Measurements from ENCODE around the gene FSTL4. TPM values are rescaled to one million over a fixed set of nuclear protein-coding genes. Genes with fewer than 3 reads are reported as not detected.

Gene FSTL4
- total and polyA plus RNA-seq, 2 of the 13 experiments (the other 11 are each of a cell fraction or from before 2014, with no cell fraction given) = 2.1 to 3.0 TPM

DNA sequence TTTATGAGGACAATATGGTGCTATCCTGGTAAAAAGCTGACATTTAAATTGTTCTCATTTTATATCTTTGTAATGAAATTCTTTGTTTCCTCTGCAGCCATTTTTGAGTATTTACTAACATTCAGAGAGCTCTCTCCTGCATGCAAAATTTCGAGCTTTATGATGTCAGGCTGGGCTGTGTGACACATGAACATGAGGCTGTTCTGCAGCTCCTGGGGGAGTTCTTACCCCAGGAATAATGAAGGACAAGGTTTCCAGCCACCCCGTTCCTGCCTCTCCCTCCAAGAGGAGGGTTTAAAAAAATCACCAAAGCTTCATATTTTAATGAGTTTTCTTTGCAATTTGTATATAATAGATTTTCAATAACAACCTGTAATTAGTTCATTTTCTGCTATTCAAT lies 308.2 kb downstream of the FSTL4 start:
- H3K27ac ChIP-seq (ENCODE audit: extremely low read length, insufficient read depth, low read length) = no peak overlapping the region
- 0% methylated on average over 2 of the region's 2 CpGs for WGBS (ENCODE audit: low lambda C conversion rate)
- BruUV-seq (replicated peaks) = no TSS peak
- CTCF ChIA-PET (ENCODE audit: low intra/inter-chr PET ratio, low total read pairs) = no interaction called here
- POLR2A ChIA-PET = no interaction called here
- no peaks in the 10 kb centered on the region for H3K9me3 ChIP-seq (ENCODE audit: low read length)
- in situ Hi-C loops (cut with HindIII; ENCODE audit: extremely low pct_ligation_motif_present, low pct_unique_long_range_greater_than_20kb) (no loop called here), intact Hi-C loops (cut with micrococcal nuclease; ENCODE audit: unreplicated experiment) (no loop called here)
- no peak overlapping the region for H2AFZ ChIP-seq (ENCODE audit: low read length)
- no peak overlapping the region for H3K4me3 ChIP-seq (replicated peaks in 1 of 3; ENCODE audit: insufficient read depth in 1 of 3, low read depth in 2 of 3, low read length in 3 of 3)
- no peak overlapping the region for H3K9ac ChIP-seq (ENCODE audit: insufficient read depth, low read depth, low read length)
- ATAC-seq = no peak
- no peaks in the 10 kb centered on the region for H3K4me1 ChIP-seq (ENCODE audit: insufficient read depth, low read length)
- no peaks in the 10 kb centered on the region for H4K20me1 ChIP-seq (ENCODE audit: insufficient read depth, low read length)
- no peaks in the 10 kb centered on the region for H3K79me2 ChIP-seq (ENCODE audit: insufficient read depth, low read length)
- no peak for DNase-seq (ENCODE audit: low spot score)
- H3K36me3 ChIP-seq (replicated peaks in 1 of 2; ENCODE audit: control insufficient read depth in 1 of 2, insufficient read depth in 2 of 2, low read length in 2 of 2) = no peaks in the 10 kb centered on the region
- peaks cover 0 to 28% of the 10 kb centered on the region in 2 experiments; a peak in 4 of 5 replicates for H3K27me3 ChIP-seq (ENCODE audit: control insufficient read depth in 1 of 2, insufficient read depth in 2 of 2, low read length in 2 of 2)
- no peak overlapping the region for H3K4me2 ChIP-seq (ENCODE audit: low read depth, low read length)
- FAIRE-seq = no peak
- TF ChIP-seq, protein P1, sequence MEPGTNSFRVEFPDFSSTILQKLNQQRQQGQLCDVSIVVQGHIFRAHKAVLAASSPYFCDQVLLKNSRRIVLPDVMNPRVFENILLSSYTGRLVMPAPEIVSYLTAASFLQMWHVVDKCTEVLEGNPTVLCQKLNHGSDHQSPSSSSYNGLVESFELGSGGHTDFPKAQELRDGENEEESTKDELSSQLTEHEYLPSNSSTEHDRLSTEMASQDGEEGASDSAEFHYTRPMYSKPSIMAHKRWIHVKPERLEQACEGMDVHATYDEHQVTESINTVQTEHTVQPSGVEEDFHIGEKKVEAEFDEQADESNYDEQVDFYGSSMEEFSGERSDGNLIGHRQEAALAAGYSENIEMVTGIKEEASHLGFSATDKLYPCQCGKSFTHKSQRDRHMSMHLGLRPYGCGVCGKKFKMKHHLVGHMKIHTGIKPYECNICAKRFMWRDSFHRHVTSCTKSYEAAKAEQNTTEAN (CRISPR knock-in tag; conservative IDR thresholded peaks at IDR 0.05) = no peak
- TF ChIP-seq, protein P2, sequence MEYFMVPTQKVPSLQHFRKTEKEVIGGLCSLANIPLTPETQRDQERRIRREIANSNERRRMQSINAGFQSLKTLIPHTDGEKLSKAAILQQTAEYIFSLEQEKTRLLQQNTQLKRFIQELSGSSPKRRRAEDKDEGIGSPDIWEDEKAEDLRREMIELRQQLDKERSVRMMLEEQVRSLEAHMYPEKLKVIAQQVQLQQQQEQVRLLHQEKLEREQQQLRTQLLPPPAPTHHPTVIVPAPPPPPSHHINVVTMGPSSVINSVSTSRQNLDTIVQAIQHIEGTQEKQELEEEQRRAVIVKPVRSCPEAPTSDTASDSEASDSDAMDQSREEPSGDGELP (IDR thresholded peaks at IDR 0.05; ENCODE audit: borderline replicate concordance, low read depth) = no peak
- TF ChIP-seq, protein P3, sequence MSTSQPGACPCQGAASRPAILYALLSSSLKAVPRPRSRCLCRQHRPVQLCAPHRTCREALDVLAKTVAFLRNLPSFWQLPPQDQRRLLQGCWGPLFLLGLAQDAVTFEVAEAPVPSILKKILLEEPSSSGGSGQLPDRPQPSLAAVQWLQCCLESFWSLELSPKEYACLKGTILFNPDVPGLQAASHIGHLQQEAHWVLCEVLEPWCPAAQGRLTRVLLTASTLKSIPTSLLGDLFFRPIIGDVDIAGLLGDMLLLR (CRISPR knock-in tag; IDR thresholded peaks at IDR 0.05) = no peak
- TF ChIP-seq HDAC6 (IDR thresholded peaks at IDR 0.05; ENCODE audit: low read depth, low read length) (no peak), FOSL2 (CRISPR knock-in tag; IDR thresholded peaks at IDR 0.05) (no peak), ZNF34 (CRISPR knock-in tag; IDR thresholded peaks at IDR 0.05; ENCODE audit: borderline replicate concordance) (no peak), NRL (CRISPR knock-in tag; IDR thresholded peaks at IDR 0.05; ENCODE audit: borderline replicate concordance) (no peak), ZNF333 (CRISPR knock-in tag; IDR thresholded peaks at IDR 0.05; ENCODE audit: borderline replicate concordance) (no peak), ZNF30 (CRISPR knock-in tag; IDR thresholded peaks at IDR 0.05) (no peak), ZNF703 (CRISPR knock-in tag; IDR thresholded peaks at IDR 0.05; ENCODE audit: borderline replicate concordance) (no peak), ISX (CRISPR knock-in tag; conservative IDR thresholded peaks at IDR 0.05) (no peak)
- TF ChIP-seq, protein P4, sequence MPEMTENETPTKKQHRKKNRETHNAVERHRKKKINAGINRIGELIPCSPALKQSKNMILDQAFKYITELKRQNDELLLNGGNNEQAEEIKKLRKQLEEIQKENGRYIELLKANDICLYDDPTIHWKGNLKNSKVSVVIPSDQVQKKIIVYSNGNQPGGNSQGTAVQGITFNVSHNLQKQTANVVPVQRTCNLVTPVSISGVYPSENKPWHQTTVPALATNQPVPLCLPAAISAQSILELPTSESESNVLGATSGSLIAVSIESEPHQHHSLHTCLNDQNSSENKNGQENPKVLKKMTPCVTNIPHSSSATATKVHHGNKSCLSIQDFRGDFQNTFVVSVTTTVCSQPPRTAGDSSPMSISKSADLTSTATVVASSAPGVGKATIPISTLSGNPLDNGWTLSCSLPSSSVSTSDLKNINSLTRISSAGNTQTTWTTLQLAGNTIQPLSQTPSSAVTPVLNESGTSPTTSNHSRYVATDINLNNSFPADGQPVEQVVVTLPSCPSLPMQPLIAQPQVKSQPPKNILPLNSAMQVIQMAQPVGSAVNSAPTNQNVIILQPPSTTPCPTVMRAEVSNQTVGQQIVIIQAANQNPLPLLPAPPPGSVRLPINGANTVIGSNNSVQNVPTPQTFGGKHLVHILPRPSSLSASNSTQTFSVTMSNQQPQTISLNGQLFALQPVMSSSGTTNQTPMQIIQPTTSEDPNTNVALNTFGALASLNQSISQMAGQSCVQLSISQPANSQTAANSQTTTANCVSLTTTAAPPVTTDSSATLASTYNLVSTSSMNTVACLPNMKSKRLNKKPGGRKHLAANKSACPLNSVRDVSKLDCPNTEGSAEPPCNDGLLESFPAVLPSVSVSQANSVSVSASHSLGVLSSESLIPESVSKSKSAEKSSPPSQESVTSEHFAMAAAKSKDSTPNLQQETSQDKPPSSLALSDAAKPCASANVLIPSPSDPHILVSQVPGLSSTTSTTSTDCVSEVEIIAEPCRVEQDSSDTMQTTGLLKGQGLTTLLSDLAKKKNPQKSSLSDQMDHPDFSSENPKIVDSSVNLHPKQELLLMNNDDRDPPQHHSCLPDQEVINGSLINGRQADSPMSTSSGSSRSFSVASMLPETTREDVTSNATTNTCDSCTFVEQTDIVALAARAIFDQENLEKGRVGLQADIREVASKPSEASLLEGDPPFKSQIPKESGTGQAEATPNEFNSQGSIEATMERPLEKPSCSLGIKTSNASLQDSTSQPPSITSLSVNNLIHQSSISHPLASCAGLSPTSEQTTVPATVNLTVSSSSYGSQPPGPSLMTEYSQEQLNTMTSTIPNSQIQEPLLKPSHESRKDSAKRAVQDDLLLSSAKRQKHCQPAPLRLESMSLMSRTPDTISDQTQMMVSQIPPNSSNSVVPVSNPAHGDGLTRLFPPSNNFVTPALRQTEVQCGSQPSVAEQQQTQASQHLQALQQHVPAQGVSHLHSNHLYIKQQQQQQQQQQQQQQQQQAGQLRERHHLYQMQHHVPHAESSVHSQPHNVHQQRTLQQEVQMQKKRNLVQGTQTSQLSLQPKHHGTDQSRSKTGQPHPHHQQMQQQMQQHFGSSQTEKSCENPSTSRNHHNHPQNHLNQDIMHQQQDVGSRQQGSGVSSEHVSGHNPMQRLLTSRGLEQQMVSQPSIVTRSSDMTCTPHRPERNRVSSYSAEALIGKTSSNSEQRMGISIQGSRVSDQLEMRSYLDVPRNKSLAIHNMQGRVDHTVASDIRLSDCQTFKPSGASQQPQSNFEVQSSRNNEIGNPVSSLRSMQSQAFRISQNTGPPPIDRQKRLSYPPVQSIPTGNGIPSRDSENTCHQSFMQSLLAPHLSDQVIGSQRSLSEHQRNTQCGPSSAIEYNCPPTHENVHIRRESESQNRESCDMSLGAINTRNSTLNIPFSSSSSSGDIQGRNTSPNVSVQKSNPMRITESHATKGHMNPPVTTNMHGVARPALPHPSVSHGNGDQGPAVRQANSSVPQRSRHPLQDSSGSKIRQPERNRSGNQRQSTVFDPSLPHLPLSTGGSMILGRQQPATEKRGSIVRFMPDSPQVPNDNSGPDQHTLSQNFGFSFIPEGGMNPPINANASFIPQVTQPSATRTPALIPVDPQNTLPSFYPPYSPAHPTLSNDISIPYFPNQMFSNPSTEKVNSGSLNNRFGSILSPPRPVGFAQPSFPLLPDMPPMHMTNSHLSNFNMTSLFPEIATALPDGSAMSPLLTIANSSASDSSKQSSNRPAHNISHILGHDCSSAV (CRISPR knock-in tag; IDR thresholded peaks at IDR 0.05; ENCODE audit: borderline replicate concordance) = no peak
- TF ChIP-seq, protein P5, sequence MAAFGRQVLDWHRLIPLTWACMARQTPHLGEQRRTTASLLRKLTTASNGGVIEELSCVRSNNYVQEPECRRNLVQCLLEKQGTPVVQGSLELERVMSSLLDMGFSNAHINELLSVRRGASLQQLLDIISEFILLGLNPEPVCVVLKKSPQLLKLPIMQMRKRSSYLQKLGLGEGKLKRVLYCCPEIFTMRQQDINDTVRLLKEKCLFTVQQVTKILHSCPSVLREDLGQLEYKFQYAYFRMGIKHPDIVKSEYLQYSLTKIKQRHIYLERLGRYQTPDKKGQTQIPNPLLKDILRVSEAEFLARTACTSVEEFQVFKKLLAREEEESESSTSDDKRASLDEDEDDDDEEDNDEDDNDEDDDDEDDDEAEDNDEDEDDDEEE (CRISPR knock-in tag; IDR thresholded peaks at IDR 0.05) = no peak

All from HepG2 (cell line).